CMK (cell line): ENCODE data around the gene SLC10A2.
"Not testable (repeated sequence)": the region's sequence is repeated elsewhere in the genome, so short reads cannot be mapped to it uniquely, and the experiment has no call there.

Source experiments
- DNase-seq: peaks from one replicate; pipeline ENCODE4 v3.0.0-alpha.2; 2010; ENCODE audit warnings: low read depth

SLC10A2 gene, protein sequence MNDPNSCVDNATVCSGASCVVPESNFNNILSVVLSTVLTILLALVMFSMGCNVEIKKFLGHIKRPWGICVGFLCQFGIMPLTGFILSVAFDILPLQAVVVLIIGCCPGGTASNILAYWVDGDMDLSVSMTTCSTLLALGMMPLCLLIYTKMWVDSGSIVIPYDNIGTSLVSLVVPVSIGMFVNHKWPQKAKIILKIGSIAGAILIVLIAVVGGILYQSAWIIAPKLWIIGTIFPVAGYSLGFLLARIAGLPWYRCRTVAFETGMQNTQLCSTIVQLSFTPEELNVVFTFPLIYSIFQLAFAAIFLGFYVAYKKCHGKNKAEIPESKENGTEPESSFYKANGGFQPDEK

DNA sequence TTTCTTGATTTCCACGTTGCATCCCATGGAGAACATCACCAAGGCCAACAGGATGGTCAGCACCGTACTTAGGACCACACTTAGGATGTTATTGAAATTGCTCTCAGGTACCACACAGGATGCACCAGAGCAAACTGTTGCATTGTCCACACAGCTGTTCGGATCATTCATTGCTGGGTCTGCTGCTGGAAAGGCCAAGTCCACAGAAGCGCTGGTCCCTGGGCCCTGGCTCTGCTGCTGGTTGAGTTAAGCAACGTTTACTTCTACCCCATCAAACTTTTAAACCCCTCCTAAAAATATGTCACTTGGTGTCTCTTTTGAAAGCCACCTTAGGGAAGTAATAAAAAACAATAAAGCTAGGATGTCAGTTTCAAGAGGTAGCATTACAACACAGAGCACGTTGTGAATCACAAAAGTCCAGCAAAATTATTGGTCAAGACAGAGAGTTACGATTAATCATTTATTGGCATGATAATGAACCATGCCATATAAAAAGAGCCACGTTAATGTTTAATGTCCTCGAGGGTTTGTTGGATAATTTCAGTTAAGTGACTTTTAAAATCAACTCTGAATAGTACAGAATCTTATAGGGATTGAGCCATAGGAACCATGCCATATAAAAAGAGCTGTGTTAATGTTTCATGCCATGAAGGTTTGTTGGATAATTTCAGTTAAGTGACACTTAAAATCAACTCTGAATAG is at the start of gene SLC10A2:
Gene SLC10A2, minus strand, starts transcription at position 339 of the 702 bp plus-strand sequence. Its CDS starts 168 bp downstream, at position 171.
- DNase-seq = no peak

GRCh38 chr13:103107580-103107979 is 41.4 kb upstream of the SLC10A2 start:
- no peak for DNase-seq

GRCh38 chr13:103104340-103104739 is 38.1 kb upstream of the SLC10A2 start:
- no peak for DNase-seq

DNA sequence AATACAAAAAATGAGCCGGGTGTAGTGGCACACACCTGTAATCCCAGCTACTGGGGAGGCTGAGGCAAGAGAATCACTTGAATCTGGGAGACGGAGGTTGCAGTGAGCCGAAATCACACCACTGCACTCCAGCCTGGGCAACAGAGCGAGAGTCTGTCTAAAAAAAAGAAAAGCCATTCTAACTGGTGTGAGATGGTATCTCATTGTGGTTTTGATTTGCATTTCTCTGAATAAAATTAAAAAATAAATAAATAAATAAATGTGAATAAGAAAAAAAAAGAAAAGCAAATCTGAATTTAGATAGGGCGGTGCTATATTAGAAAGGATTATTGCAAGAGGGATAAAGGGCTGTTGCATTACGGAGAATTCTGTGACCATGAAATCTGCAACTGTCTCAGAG is 37.2 kb upstream of the SLC10A2 start:
- DNase-seq = not testable (repeated sequence)

GRCh38 chr13:103102482-103102881 is 36.3 kb upstream of the SLC10A2 start:
- DNase-seq = no peak

GRCh38 chr13:103101901-103102300 is 35.7 kb upstream of the SLC10A2 start:
- DNase-seq = no peak

DNA sequence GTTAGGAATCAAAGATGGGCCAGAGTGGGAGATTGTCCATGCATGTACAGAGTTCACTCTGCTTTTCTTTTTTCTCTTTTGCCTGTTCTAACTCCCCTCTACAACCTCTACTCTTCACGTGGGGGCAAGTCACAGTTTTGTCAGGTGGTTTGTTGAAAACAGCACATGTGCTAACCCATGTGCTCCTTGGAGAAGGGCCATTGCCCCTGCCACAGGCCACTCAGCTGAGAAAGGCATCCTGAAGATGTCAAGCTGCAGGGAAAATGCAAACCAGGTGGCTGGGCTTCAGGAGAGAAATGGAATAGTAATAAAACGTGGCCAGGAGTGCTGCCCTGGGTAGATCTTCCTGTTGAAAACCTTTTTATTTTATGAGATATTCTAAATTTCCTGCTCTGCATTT is 35.3 kb upstream of the SLC10A2 start:
- DNase-seq = no peak

GRCh38 chr13:103100830-103101229 is 34.6 kb upstream of the SLC10A2 start:
- no peak for DNase-seq

GRCh38 chr13:103099722-103100293 is 33.6 kb upstream of the SLC10A2 start:
- DNase-seq = no peak

DNA sequence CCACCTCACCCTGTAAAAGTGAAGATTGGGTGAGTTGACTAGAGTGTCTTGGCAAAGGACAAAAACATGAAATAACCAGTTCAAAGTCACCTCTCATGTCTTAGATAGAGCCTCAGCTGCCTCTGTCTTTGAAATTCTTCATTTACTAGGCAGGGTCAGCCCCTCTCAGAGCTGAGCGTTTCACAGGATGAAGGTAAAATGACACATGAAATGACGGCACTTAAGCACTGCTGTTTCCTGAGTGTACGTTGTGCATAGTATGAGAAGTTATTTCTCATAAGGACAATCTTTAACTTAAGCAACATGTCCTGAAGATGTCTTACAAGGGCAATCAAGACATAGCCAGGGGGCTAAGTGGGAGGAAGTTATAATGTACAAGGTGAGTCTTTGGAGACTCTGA is 32.3 kb upstream of the SLC10A2 start:
- no peak for DNase-seq

GRCh38 chr13:103097366-103097928 is 31.2 kb upstream of the SLC10A2 start:
- no peak for DNase-seq

DNA sequence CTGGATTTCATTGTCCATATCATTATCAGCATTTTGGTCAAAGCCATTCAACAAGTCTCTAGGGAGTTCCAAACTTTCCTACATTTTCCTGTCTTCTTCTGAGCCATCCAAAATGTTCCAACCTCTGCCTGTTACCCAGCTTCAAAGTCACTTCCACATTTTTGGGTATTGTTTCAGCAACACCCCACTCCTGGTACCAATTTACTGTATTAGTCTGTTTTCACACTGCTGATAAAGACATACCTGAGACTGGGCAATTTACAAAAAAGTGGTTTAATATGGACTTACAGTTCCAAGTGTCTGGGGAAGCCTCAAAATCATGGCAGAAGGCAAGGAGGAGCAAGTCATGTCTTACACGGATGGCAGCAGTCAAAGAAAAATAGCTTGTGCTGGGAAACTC is 27.4 kb upstream of the SLC10A2 start:
- DNase-seq = not testable (repeated sequence)

DNA sequence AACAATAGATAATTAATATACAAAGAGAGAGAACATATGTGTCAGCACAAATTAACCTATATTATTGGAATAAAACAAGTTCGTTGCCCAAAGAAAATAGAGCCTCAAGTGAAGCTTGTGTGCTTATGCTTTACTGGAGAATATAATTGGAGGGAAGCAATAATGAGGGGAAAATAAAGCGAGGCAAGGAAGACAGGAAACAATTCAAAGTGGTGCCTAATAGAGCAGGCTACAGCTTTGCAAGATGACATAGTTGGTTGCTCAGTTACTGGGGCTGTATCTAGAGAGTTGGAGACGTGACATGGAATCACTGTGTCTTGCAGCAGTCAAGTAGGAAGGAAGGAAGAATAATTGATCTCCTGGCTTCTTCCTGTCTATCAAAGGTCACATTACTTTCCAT is 21.1 kb upstream of the SLC10A2 start:
- no peak for DNase-seq

GRCh38 chr13:103081435-103081834 is 15.2 kb upstream of the SLC10A2 start:
- no peak for DNase-seq

- DNase-seq = no peak
These were observed 11.9 kb upstream of the SLC10A2 start for GRCh38 chr13:103078158-103078557.

GRCh38 chr13:103068836-103069235 is 2.6 kb upstream of the SLC10A2 start:
- no peak for DNase-seq

- no peak for DNase-seq
These were observed 1.7 kb upstream of the SLC10A2 start for GRCh38 chr13:103067751-103068555.

DNA sequence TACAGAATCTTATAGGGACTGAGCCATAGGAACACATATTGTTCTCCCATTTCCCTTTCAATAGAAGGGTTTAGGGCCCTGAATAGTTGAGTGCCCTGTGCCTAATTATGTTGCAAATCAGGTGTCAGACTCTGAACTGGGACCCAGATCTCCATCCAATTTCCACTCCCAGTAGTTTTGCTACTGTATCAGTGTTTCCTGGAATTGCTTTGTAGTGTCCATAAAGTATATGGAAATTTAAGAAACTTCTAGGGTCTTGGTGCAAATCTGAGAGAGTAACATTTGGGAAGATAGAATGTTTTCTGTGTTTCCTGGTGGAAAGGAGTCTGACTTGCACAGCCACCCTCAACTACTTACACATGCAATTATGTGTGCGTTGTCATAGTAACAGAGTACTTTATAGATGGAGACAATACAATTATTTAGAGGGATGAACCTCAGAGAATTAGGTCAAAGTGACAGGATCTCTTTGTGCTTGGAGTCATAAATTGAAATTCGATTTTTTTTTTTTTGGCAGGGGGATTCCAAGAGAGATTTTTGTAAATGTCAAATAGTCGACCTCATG is 646 bp upstream of the SLC10A2 start:
- DNase-seq = no peak

- no peak for DNase-seq
These were observed 2.8 kb downstream of the SLC10A2 start for GRCh38 chr13:103063376-103063775.

GRCh38 chr13:103062079-103062478 is 4.1 kb downstream of the SLC10A2 start:
- DNase-seq = no peak

- DNase-seq = no peak
These were observed 10.2 kb downstream of the SLC10A2 start for GRCh38 chr13:103056008-103056407.

DNA sequence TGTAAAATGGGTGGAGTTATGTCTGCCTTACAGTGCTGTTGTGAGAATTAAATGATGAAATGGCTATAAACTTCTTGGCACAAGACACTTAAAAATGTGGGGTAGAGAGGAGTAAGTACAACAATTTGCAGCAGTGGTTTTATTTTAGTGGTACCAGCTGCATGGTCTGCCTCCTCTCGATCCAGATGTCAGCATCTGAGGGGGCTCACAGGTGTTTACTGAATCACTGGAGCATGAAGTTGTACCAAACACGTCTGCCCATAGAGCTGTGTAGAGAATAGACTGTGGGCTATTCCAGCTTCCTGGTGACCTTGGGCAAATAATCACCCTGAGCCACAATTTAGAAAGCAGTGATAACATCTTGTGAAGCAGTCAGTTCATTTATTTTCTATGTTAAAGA is 11.1 kb downstream of the SLC10A2 start:
- DNase-seq = no peak
